A673 (cell line): ENCODE data around the gene EIF4ENIF1.
"Not testable (repeated sequence)": the region's sequence is repeated elsewhere in the genome, so short reads cannot be mapped to it uniquely, and the experiment has no call there.

ENCODE experiments used
- EZH2 ChIP-seq: fragments of 200-600 bp; sonication (generic); IDR thresholded peaks from 2 replicates; pipeline ENCODE4 v1.6.1; 2017; ENCODE audit warnings: borderline replicate concordance, low read depth, mild to moderate bottlenecking, mixed read lengths, antibody characterized with exemption, low read length; ENCODE audit not compliant: poor library complexity, severe bottlenecking
- TF ChIP-seq, protein P1 (sequence below): fragments of 300-800, 200-600 bp; sonication (generic); conservative IDR thresholded peaks from 2 replicates; pipeline ENCODE4 v1.5.1; 2017; ENCODE audit warnings: low read depth, mild to moderate bottlenecking, antibody characterized with exemption, low read length, moderate library complexity, mixed read lengths

DNA sequence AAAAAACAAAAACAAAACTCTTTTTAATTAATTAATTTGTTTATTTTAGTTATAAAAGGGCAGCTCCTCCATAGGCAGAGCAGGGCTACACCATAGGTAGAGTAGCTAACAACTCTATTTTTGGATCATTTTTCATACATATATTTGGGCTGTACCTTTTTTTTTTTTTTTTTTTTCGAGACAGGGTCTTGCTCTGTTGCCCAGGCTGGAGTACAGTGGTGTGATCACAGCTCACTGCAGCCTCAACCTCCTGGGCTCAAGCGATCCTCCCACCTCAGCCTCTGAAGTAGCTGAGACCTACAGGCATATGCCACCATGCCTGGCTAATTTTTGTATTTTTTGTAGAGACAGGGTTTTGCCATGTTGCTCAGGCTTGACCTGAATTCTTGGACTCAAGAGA is 87.3 kb downstream of the EIF4ENIF1 start:
- TF ChIP-seq, protein P1, sequence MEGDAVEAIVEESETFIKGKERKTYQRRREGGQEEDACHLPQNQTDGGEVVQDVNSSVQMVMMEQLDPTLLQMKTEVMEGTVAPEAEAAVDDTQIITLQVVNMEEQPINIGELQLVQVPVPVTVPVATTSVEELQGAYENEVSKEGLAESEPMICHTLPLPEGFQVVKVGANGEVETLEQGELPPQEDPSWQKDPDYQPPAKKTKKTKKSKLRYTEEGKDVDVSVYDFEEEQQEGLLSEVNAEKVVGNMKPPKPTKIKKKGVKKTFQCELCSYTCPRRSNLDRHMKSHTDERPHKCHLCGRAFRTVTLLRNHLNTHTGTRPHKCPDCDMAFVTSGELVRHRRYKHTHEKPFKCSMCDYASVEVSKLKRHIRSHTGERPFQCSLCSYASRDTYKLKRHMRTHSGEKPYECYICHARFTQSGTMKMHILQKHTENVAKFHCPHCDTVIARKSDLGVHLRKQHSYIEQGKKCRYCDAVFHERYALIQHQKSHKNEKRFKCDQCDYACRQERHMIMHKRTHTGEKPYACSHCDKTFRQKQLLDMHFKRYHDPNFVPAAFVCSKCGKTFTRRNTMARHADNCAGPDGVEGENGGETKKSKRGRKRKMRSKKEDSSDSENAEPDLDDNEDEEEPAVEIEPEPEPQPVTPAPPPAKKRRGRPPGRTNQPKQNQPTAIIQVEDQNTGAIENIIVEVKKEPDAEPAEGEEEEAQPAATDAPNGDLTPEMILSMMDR: not testable (repeated sequence)
- TF ChIP-seq EZH2: not testable (repeated sequence)
